ENCODE results near the gene CXCR5. TPM values are rescaled to one million over a fixed set of nuclear protein-coding genes. Genes with fewer than 3 reads are reported as not detected.

Gene CXCR5
- total RNA-seq, 2 experiments from 2014 or later, result 25.6 to 26.1 TPM

GRCh38 chr11:118947091-118947490 lies 63.4 kb downstream of the CXCR5 start:
- H3K4me1 Mint-ChIP-seq (ENCODE audit: low read depth), result peaks cover 4% of the 10 kb centered on the region
- H3K27me3 Mint-ChIP-seq (ENCODE audit: low read depth), result no peaks in the 10 kb centered on the region
- intact Hi-C loops (cut with micrococcal nuclease), result no loop called here
- no peak for DNase-seq
- H3K27ac Mint-ChIP-seq, result no peak overlapping the region
- H3K4me3 Mint-ChIP-seq, result no peak overlapping the region
- H3K9me3 Mint-ChIP-seq, result no peaks in the 10 kb centered on the region
- no peaks in the 10 kb centered on the region for H3K36me3 Mint-ChIP-seq (ENCODE audit: low read depth)
- CTCF ChIA-PET, result interaction anchor here (0.9 to 1.0 kb wide), 2 partner anchors 11 to 17 kb away, joined by 3 to 5 read pairs; no protein-coding TSS in a partner anchor

Small RNA genes within 50 kb of the gene (microRNA-seq; reads per million reads assigned to microRNA genes)
- gene MIR4492 (ENCODE audit: borderline microRNAs expressed, borderline replicate concordance), result not detected

Other genes with a start within 250 kb of the CXCR5 start
- gene TREH, start 204.2 kb upstream of the CXCR5 start, total RNA-seq, result not detected
- gene DDX6, start 92.7 kb upstream of the CXCR5 start, total RNA-seq, result 100 to 1,000 TPM; 274 to 279 TPM
- 10 to 100 TPM; 33.3 to 36.1 TPM for gene BCL9L, start 42.0 kb downstream of the CXCR5 start, total RNA-seq
- gene UPK2, start 72.4 kb downstream of the CXCR5 start, total RNA-seq, result under 1 TPM; 0.25 to 0.45 TPM
- not detected for gene FOXR1, start 87.9 kb downstream of the CXCR5 start, total RNA-seq
- gene CENATAC, start 114.2 kb downstream of the CXCR5 start, total RNA-seq, result 10 to 100 TPM; 17.4 to 18.0 TPM
- 1,000 to 10,000 TPM; 2,183 to 2,206 TPM for gene RPS25, start 134.5 kb downstream of the CXCR5 start, total RNA-seq
- 10 to 100 TPM; 66.4 to 69.9 TPM for gene TRAPPC4, start 134.9 kb downstream of the CXCR5 start, total RNA-seq
- 10 to 100 TPM; 28.3 to 30.3 TPM for gene SLC37A4, start 147.0 kb downstream of the CXCR5 start, total RNA-seq
- 100 to 1,000 TPM; 108 to 116 TPM for gene HYOU1, start 173.3 kb downstream of the CXCR5 start, total RNA-seq
- gene VPS11, start 183.9 kb downstream of the CXCR5 start, total RNA-seq, result 10 to 100 TPM; 16.9 to 19.5 TPM
- 10 to 100 TPM; 27.9 to 29.4 TPM for gene HMBS, start 201.0 kb downstream of the CXCR5 start, total RNA-seq
- 10 to 100 TPM; 52.2 to 53.1 TPM for gene DPAGT1, start 218.0 kb downstream of the CXCR5 start, total RNA-seq
- 10 to 100 TPM; 20.1 to 20.8 TPM for gene C2CD2L, start 223.5 kb downstream of the CXCR5 start, total RNA-seq
- 10 to 100 TPM; 24.5 to 25.2 TPM for gene HINFP, start 237.7 kb downstream of the CXCR5 start, total RNA-seq